NCI-H526 (cell line): Measurements from ENCODE around the gene TCTA.

Experiments
- DNase-seq, 2 experiments: peaks; one replicate each; lab custom pipeline; 2025; lab: John Stamatoyannopoulos, UW

The TCTA gene

DNA sequence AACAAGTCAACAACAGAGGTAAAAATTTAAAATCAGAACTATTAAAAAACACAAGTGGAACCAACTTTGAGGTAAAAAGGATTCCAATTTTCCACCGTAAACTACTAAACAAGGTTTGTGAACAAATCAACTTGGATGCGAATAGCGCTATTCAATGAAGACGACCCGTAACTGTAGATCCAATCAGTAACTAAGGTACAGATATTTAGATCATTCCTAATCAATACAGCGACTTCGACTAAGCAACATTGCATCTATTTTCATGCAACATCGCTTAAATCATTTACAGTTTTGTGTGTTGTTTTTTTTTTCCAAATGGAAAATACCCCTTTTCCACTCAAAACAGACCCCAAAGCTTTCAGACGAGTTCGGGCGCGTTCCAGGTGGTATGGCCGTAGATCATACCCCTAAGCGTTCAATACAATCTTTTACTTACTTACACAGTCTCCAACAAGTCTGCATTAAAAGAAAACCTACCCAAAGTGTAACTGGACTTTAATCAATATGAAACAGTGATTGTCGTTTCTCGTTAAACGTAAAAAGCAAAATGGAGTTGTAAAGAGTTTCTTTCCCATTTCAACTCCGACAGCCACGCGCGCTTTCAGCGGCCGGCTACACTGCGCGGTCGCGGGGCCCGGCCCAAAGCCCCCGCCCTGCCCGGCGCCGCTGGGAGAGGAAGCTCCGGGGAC is 1.2 kb upstream of the TCTA start:
- DNase-seq: no peak

DNA sequence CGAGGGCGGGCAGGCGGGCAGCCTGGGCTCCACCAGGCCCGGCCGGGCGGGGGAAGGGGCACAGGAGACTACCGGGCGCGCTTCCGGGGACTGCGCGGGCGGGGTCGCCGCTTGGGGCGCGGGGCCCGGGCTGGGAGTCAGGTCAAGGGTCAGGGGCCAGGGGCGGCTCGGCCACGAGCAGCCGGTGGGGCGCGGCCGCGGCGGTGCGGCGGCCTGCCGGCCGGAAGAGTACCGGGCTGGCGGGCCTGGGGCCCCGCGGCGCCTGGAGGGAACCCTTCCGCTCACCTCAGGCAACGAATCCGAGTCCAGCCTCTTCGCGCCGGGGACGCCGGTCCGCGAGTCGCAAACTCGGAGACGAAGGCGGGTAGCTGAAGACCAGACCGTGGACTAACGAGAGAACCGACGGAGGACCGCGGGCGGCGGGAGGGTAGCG is 672 bp upstream of the TCTA start:
- DNase-seq: peak in 1 of 2 experiments; percentile 62

DNA sequence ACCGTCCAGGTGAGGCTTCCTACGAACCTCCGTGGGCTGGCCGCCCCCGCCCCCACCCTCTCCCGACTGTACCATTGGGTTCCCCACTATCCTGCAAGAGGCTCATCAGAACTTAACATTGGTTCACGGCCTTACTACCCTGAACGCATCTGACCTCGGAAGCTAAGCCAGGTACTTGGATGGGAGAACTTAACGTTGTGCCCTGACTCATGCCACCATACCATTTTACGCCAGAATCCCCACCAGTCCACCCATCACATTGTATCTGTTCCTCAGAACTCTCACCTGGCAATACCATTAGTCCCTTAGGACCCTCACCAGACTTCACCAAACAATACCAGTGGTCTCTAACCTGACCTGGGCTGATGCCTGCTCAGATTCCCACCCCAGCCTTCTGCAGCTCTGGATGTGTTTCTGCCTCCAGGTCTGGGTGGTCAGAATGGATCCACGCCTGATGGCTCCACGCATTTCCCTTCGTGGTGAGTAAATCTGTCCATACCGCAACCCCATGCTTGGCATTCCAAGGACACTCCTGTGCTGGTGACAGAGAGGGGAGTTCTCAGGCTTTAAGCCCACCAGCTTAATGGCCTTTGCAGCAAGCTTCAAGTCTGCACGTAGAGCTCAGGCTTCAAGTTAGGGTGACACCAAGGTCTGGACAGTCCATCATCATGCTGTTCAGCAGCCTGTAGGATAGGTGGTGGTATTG is 562 bp downstream of the TCTA start:
- no peak for DNase-seq

DNA sequence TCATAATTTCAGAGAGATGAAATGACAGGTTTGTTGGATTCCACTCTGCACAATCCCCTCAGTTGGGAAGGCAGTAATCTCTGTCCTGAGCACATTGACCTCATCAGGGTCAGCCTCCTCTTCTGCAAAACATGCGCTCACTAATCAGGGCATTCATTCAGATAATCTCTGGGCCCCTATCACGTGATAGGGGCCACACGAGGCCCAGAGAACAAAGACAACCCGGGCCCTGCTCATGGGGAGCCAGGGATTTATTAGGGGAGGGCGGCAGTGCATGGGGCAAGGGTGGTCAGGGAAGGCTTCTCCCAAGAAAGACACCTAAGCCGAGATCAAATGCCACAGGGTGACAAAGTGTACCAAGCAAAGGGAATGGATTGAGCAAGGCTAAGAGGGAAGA is 1.1 kb downstream of the TCTA start:
- DNase-seq: no peak

DNA sequence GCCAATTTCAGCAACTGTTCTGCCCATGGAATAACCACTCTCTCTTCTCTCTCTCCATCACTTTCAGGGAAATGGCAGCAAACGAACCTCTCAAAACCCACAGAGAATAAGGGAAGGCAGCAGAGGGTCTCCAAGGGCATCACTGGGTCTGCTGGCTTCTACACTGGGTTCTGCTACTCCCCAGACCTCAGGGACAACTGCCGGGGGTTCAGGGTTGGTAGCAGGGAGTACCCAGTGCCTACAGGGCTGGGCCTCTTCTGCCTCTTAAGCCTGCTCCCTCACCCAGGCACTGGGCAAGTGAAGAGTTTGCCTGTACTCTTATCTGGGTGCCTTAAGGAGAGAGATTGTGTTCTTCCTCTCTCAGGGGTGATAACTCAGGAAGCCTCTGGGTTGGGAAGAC is 2.5 kb downstream of the TCTA start:
- no peak for DNase-seq

DNA sequence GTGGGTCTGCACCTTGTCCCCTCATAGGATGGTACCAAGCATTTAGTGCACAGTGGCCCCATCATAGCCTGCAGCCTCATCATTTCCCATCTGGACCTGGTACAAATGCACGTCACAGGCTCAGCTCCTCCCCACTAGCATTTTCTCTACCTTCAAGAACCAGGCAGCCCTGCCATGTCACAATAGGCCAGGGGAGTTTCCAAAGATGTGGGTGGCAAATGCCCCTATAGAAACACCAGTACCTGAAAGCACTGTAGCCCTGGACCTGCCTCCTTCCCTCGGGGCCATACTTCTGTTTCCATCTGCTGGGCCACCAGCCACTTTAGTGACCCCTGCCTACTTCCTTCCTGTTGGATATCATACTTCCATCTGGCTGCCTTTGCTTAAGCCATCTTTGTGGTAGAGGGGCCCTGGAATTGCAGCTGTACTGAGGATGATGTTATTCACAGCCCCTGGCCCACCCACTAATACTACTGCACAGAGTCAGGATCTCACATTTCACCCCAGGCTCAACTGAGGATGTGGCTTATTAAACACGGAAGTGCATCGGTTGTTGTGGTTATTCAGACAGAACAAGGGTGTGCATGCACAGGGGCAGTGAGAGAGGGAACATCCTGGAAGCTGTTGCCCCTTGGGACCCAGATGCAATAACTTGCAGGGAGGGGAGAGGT is 3.8 kb downstream of the TCTA start:
- DNase-seq: no peak

DNA sequence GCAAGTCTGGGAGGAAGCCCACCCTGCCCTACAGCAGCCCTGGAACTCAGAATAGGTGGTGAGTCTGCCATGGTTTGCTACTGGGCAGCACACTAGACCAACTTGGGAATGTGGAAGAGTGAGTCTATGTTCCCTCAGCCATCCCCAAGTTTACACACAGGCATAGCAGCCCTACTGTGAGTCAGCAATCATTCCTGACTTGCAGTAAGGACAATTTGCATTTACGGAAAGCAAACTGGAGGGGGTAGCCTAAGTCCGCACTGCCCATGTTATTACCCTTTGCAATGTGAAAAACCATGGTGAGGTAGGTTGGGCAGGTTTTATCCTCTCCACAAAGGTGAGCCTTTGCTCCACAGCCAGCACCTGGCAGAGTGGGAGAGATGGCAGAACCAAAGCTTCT is 4.6 kb downstream of the TCTA start:
- DNase-seq: no peak

DNA sequence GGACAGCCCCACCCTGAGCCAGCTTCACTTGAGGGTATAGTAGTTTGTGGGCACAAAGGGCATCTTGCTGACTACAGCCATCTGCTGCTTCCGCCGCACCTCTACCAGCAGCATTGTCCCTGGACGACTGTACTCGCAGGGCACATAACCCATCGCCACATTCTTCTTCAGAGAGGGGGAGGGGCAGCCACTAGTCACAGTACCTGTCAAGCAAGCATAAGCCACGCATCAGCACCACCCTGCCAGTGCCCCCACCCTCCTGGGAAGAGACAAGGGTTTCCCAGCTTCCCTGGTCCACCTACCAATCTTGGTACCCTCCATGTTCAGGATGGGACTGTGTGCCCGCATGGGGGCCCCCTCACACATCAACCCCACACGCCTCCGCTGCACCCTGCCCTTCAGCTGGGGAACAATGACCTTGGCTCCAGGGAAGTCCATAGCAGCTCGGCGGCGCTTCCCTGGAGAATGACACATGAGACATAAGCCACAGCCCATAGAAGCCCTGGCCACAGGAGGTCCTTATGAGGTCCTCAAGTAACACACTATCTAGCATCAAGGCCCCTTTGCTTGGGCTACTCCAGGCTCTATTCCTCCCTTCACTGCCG is 5.4 kb downstream of the TCTA start:
- DNase-seq: no peak

DNA sequence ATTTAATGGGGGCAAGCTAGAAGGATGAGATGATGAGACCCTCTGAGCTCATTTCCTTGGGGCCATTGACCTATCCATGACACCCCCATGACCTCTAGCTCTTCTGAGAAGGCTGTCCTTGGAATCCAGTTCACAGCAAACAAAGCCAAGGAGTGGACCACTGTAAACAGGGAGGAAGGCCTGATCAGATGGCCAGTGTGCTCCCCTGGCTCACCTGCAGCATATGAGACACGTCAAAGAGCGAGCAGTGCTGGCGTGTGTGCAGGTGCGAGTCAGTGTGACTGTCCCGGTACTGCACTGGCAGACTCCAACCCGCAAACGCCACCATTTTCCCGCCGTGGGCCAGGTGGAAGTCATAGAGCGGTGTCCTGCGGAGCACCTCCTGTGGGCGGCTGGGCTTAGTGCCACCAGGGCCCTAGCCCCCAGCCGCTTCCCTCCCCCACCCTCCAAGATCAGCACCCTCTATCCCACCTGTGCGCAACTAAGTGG is 9.7 kb downstream of the TCTA start:
- no peak for DNase-seq

DNA sequence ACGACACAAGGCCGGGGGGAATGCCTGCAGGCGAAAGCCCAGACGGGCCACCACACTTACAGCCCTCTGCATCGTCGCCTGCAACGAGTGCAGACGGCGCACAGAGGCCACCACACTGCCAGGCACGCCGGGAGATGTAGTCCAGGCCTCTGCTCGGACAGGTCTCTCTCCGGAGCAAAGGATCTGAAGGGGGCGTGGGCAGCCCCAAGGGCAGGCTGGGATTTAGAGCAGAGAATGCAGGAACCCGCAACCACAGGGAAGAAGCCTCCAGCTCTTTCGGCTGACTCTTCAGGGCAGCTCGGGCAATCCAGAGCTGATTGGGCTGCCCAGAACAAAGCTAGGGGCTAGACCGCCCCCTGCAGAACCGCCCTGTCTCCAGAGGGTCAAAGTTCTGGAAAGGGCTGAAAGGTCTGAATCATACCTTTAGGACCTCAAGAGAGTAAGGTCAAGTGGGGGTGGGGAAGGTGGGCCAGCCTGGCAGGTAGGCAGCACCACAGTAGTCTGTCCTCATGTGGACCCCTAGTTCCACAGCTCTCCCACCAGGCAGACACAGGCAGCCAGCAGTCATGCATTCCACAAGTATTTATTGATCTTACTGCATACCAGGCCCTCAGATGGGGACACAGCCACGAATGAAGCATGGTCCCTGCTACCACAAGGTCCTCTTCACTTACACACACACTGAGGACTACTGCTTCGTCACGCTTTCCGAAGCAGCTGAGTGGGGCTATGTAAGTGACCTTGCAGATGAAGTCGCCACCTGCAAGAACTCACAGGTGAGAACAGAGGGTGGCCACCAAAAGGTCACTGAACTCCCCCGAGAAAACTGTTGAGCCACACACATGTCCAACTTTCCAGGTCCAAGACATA is 10.4 kb downstream of the TCTA start, which contains the start of gene AMT:
AMT (minus strand) TSS at position 95 of the 870 bp plus-strand sequence; CDS start at position 72, 23 bp downstream.
- DNase-seq: no peak

DNA sequence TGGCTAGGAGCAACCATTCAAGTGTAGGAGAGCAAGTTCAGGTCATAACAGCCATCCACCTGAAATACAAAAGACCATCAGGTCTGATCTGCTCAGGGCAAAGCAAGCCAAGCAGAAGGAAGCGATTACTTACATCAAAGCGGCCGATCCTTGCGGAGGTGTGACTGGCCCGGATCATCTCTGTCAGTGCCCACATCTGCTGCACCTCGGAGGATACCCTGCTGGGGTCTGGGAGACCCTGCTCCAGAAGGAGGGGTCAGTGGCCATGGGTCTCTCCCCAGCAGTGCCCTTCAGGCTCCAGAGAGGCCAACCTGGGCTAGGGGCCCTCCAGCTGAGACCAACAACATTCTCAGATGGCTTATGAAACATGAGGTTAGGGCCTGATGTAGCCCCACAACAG is 12.6 kb downstream of the TCTA start:
- DNase-seq: no peak

DNA sequence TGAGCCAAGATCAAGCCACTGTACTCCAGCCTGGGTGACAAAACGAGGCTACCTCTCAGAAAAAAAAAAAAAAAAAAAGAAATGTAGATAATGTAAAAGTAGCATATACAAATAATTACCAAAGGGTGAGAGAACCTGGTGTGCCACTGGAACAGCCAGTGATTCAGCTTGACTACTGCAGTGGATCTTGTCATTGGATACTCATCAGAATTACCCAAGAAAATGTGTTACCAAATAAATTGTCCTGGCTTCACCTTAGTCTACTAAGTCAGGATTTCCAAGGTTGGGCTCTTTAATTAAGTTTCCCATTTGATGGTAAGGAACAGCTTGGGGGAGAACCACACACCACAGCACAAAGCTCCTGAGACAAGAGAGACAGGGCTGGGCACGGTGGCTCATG is 15.4 kb downstream of the TCTA start:
- no peak for DNase-seq

DNA sequence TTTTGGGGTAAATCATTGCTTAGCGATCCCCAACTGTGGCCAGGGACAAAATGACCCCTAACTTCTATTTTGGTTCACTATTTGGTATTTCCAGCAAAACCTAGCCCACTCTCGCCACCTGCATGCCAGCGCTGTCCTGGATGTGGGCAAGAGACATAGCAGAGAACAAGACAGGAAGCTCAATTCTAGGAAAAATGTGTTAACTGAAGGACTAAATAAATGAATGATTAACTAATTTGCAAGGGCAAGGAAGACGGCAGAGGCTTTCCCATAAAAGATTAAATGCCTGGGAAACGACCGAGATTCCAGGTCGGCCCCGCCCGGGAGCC is 16.5 kb downstream of the TCTA start:
- no peak for DNase-seq

DNA sequence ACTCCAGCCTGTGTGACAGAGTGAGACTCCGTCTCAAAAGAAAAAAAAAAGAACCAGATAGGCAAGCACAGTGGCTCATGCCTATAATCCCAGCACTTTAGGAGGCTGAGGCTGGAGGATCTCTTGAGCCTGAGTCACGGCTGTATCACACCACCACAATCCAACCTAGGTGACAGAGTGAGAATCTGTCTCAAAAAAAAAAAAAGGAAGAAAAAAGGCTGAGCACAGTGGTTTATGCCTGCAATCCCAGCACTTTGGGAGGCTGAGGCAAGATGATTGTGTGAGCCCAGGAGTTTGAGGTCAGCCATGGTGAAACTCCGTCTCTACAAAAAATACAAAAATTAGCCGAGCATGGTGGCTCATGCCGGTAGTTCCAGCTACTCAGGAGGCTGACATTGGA is 22.5 kb downstream of the TCTA start:
- DNase-seq: no peak

DNA sequence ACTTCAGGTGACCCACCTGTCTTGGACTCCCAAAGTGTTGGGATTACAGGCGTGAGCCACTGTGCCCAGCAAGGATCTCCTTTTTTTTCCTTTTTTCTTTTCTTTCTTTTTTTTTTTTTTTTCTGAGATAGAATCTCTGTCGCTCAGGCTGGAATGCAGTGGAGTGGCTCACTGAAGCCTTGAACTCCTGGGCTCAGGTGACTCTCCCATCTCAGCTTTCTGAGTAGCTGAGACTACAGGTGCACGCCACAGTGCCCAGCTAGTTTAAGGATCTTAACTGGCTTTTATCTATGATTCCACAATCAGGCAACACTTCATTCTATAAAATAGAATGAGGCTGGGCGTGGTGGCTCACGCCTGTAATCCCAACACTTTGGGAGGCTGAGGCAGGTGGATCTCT is 33.2 kb downstream of the TCTA start:
- no peak for DNase-seq

DNA sequence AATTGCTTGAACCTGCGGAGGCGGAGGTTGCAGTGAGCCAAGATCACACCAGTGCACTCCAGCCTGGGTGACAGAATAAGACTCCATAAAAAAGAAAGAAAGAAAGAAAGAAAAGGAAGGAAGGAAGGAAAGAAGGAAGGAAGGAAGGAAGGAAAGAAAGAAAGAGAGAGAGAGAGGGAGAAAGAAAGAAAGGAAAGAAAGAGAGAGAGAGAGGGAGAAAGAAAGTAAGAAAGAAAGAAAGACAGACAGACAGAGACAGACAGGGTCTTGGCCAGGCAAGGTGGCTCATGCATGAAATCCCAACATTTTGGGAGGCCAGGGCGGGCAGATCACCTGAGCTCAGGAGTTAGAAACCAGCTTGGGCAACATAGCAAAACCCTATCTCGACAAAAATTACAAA is 41.4 kb downstream of the TCTA start:
- no peak for DNase-seq

DNA sequence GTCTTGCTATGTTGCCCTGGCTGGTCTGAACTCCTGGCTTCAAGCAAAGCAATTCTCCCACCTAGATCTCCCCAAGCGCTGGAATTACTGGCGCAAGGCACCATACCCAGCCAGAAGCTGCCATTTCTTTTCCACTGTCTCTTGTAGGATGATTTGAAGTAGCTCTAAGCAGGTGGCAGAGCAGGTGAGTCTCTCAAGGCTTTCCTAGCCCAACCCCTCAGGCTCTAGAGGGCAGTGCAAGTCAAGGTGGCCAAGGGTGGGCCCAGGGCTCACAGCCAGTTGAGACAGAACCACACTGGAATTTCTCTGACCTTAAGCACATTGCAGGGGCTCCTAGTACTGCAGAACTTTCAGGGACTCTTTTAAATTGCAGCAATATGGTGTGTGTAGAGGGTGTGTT is 42.2 kb downstream of the TCTA start:
- DNase-seq: peak; percentile 20 to 52

DNA sequence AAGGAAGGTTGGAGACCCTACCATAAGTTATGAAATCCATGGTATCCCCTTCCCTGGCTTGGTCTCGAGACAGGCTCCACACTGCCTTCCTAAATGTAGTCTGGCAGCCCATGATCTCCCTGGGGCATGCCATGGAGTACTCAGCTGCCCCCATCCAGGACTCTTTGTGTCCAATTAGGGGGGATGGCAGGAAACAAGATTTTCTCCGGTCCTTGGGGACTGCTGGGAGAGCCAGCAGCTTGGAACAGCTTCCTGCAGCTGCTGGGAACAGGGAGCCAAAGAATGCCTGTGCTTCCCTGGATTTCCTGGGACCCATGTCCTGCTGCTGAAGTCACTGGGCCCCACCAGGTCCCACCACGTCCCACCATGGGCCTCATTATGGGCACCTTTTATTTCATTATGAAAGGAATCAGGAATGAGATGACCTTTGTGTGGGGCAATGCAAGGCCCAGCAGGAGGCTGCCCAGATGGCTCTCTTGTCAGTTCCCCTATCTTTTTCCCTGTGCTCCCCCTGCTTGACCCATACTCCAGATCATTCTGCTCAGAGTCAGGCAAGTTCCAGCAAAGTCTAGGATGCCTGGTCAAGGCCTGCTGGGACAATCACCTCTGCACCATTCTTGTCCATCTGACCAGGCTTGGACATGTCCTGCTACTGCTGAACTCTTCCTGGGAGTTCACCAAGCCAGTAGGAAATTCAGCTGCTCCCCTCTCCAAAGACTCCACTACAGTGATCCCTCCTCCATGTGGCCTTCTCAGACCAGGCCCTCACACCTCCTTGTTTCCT is 42.9 kb downstream of the TCTA start:
- no peak for DNase-seq

DNA sequence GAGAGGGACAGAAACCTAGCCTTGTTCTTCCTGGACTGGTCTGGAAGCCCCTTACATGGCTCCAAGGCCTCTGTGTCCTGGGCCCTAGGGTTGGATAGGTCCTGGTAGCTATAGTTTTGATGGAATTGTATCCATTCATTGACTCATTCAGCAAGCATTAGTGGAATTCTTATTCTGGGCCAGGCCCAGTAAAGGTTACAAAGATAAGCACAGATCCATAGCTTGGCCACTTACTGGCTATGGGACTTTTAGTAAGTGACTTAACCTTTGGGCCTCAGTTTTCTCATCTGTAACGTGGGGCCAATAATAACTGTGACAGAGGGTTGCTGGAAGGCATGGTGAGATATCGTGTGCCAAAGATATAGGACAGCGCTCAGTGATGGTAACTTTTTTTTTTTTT is 44.2 kb downstream of the TCTA start:
- DNase-seq: no peak

DNA sequence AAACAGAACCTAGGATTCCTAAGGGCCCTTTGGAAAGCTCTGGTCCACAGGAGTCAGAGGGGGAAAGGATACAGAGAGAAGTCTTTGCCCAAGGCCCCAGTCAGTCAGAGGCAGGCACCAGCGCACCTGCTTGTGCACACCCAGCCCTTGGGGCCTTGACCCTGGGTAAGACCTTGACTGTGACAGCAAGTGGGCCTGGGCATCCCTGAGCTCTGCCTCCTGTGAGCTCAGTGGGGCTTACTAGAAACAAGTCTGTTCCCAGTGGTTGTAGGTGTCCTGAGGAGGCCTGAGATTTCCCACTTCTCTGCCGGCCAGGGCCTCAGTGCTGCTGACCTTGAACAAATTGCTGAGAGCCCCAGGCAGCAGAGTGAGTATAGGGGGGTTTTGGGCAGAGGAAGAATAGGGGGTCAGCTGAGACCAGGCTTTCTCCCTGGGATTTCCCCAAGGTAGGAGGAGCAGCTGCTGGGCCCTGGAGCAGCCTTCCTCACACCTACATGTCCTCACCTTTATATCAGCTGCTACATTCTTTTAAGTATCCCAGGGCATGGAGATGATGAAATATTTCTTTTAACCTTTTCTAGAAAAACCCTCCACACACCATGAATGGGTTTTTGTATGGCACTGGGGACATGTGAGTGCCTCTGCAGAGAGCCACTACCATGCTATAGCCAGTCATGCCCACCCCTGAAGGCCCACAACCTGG is 48.1 kb downstream of the TCTA start:
- no peak for DNase-seq
